Endodermal cell (in vitro differentiated cells): Measurements from ENCODE around the gene GABBR1. TPM values are rescaled to one million over a fixed set of nuclear protein-coding genes. Genes with fewer than 3 reads are reported as not detected.

Source experiments
- DNase-seq: peaks from one replicate; pipeline ENCODE4 v3.0.0-alpha.2; 2017
- H3K27ac ChIP-seq: 2 replicates; pipeline ENCODE4 v1.5.1; 2013; ENCODE audit warnings: mild to moderate bottlenecking, low read depth, low read length, moderate library complexity
- H3K27me3 ChIP-seq: 2 replicates; pipeline ENCODE4 v1.6.1; 2013; ENCODE audit warnings: mild to moderate bottlenecking, low read length, moderate library complexity; ENCODE audit not compliant: insufficient read depth, control insufficient read depth, poor library complexity, severe bottlenecking
- H3K36me3 ChIP-seq: 2 replicates; pipeline ENCODE4 v1.7.0; 2013; ENCODE audit warnings: mild to moderate bottlenecking, low read length, moderate library complexity; ENCODE audit not compliant: control insufficient read depth, insufficient read depth
- H3K4me1 ChIP-seq: one replicate; pipeline ENCODE4 v1.7.0; 2013; ENCODE audit warnings: low read length; ENCODE audit not compliant: control insufficient read depth, insufficient read depth
- H3K4me3 ChIP-seq: 2 replicates; pipeline ENCODE4 v1.5.1; 2013; ENCODE audit warnings: mild to moderate bottlenecking, low read length, moderate library complexity
- H3K9ac ChIP-seq: 2 replicates; pipeline ENCODE4 v1.6.1; 2013; ENCODE audit warnings: mild to moderate bottlenecking, low read length, moderate library complexity; ENCODE audit not compliant: poor library complexity, severe bottlenecking; ENCODE audit errors: extremely low read depth
- H3K9me3 ChIP-seq: 2 replicates; pipeline ENCODE4 v1.6.1; 2013; ENCODE audit warnings: mild to moderate bottlenecking, low read length, moderate library complexity; ENCODE audit not compliant: control insufficient read depth
- H3K27ac Mint-ChIP-seq: 2 replicates; pipeline ENCODE4 v1.8.0; 2020; ENCODE audit warnings: mixed read lengths
- H3K27me3 Mint-ChIP-seq: 2 replicates; pipeline ENCODE4 v1.8.0; 2021; ENCODE audit warnings: mild to moderate bottlenecking, mixed read lengths; ENCODE audit not compliant: insufficient read depth
- H3K36me3 Mint-ChIP-seq: 2 replicates; pipeline ENCODE4 v1.8.0; 2020; ENCODE audit warnings: low read depth, mixed read lengths
- H3K4me1 Mint-ChIP-seq: 2 replicates; pipeline ENCODE4 v1.8.0; 2020; ENCODE audit warnings: mixed read lengths
- H3K4me3 Mint-ChIP-seq: 2 replicates; pipeline ENCODE4 v1.8.0; 2020; ENCODE audit warnings: mild to moderate bottlenecking, moderate library complexity, mixed read lengths
- H3K9me3 Mint-ChIP-seq: 2 replicates; pipeline ENCODE4 v1.8.0; 2020; ENCODE audit warnings: mild to moderate bottlenecking, mixed read lengths
- CTCF ChIP-seq: fragments of 200-600 bp; sonication (generic); conservative IDR thresholded peaks from 2 replicates; pipeline ENCODE4 v1.5.0; 2021; ENCODE audit warnings: antibody characterized with exemption, mild to moderate bottlenecking
- WGBS, 2 experiments: methylation state at CpG; one replicate each; pipeline versions ENCODE4 v1.1.5 to v1.1.7; 2013; ENCODE audit warnings: missing lambda C conversion rate in 2 of 2, mixed read lengths in 1 of 2; ENCODE audit not compliant: insufficient coverage in 1 of 2, insufficient read length in 1 of 2; 5-methylcytosine and 5-hydroxymethylcytosine counted together
- total RNA-seq, 2 donors: library from RNA; stranded (reverse); fragmentation: NEBNext Ultra II Directional in 1 of 2; extraction: Animal tissue kit (Norgen Biotek cat#: 25700) in 1 of 2; gene quantifications; 2 replicates in 1 of 2; 3 replicates in 1 of 2; pipeline ENCODE4 v1.2.1, GENCODE V29; 2021

GABBR1 gene
- total RNA-seq, 2 donors from 2014 or later = 81.8 to 99.1 TPM

GRCh38 chr6:29676981-29677601 lies 44.1 kb upstream of the GABBR1 start:
- WGBS, 2 experiments = 74 to 100% methylated on average over 1 to 2 of the region's 2 CpGs
- H3K4me3 ChIP-seq = no peak overlapping the region
- Mint-ChIP-seq H3K27me3 (peaks cover 5% of the 10 kb centered on the region), H3K4me1 (peaks cover 19% of the 10 kb centered on the region), H3K27ac (peak overlapping the region; percentile 73), H3K9me3 (no peaks in the 10 kb centered on the region), H3K36me3 (no peaks in the 10 kb centered on the region), H3K4me3 (no peak overlapping the region)
- no peak for DNase-seq
- no peaks in the 10 kb centered on the region for H3K27me3 ChIP-seq
- TF ChIP-seq CTCF = no peak
- no peaks in the 10 kb centered on the region for H3K36me3 ChIP-seq
- H3K27ac ChIP-seq = peak overlapping the region; percentile 13
- H3K9me3 ChIP-seq = no peaks in the 10 kb centered on the region
- no peak overlapping the region for H3K9ac ChIP-seq
- no peaks in the 10 kb centered on the region for H3K4me1 ChIP-seq

DNA sequence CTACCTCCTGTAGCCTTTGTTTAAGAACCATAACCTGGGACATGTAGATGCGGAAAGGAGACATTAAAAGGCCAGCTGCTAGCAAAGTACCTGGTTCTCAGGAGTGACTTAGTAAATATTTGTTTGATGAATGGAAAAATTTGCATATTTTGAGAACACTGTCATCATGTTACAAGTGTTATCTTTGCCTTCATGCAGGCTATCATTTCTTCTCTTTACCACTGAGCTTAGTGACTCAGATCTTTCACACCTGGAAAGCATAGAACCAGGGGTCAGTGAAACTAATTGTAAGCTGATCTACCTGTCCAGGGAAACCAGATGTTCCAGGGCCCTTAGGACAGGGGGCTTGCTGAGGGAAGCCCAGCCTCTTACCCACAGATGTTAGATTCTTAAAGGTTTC lies 42.6 kb upstream of the GABBR1 start:
- H3K9ac ChIP-seq = no peak overlapping the region
- no peak for TF ChIP-seq CTCF
- Mint-ChIP-seq H3K4me1 (peaks cover 19% of the 10 kb centered on the region), H3K27ac (peak overlapping the region; percentile 12), H3K36me3 (no peaks in the 10 kb centered on the region), H3K27me3 (peaks cover 6% of the 10 kb centered on the region), H3K4me3 (no peak overlapping the region), H3K9me3 (no peaks in the 10 kb centered on the region)
- no peak overlapping the region for H3K27ac ChIP-seq
- H3K4me1 ChIP-seq = no peaks in the 10 kb centered on the region
- no peak overlapping the region for H3K4me3 ChIP-seq
- H3K36me3 ChIP-seq = no peaks in the 10 kb centered on the region
- WGBS, 2 experiments = 88 to 100% methylated on average over 1 of the region's 1 CpG
- DNase-seq = no peak
- H3K27me3 ChIP-seq = no peaks in the 10 kb centered on the region
- H3K9me3 ChIP-seq = no peaks in the 10 kb centered on the region

DNA sequence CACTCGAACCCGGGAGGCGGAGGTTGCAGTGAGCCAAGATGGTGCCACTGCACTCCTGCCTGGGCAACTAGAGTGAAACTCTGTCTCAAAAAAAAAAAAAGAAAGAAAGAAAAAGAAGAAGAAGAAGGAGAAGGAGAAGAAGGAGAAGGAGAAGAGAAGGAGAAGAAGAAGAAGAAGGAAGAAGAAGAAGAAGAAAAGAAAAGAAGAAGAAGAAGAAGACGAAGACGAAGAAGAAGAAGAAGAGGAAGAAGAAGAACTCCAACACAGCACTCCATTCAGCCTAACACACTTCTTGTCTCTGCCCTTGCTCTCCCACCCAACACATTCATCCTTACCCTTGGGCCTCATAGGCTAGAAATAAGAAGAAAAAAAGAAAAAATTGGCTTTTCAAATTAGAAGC lies 41.0 kb upstream of the GABBR1 start:
- H3K4me1 Mint-ChIP-seq = peaks cover 19% of the 10 kb centered on the region
- no peaks in the 10 kb centered on the region for H3K9me3 Mint-ChIP-seq
- no peak overlapping the region for H3K9ac ChIP-seq
- H3K27me3 ChIP-seq = no peaks in the 10 kb centered on the region
- no peaks in the 10 kb centered on the region for H3K4me1 ChIP-seq
- TF ChIP-seq CTCF = no peak
- 96 to 100% methylated on average over 3 of the region's 5 CpGs for WGBS, 2 experiments
- H3K36me3 ChIP-seq = no peaks in the 10 kb centered on the region
- H3K4me3 Mint-ChIP-seq = no peak overlapping the region
- no peak overlapping the region for H3K4me3 ChIP-seq
- no peak overlapping the region for H3K27ac ChIP-seq
- no peaks in the 10 kb centered on the region for H3K9me3 ChIP-seq
- H3K27me3 Mint-ChIP-seq = peaks cover 4% of the 10 kb centered on the region
- no peak for DNase-seq
- no peak overlapping the region for H3K27ac Mint-ChIP-seq
- H3K36me3 Mint-ChIP-seq = no peaks in the 10 kb centered on the region
